Activated CD8-positive, alpha-beta memory T cell treated with anti-CD3 and anti-CD28 coated beads for 4 hours (primary cell): Measurements from ENCODE around the gene PNMA1.

Source experiments
- DNase-seq, 2 donors: peaks; one replicate each; pipeline ENCODE4 v3.0.0-alpha.2; 2020; ENCODE audit warnings: low read depth in 2 of 2

PNMA1 gene

DNA sequence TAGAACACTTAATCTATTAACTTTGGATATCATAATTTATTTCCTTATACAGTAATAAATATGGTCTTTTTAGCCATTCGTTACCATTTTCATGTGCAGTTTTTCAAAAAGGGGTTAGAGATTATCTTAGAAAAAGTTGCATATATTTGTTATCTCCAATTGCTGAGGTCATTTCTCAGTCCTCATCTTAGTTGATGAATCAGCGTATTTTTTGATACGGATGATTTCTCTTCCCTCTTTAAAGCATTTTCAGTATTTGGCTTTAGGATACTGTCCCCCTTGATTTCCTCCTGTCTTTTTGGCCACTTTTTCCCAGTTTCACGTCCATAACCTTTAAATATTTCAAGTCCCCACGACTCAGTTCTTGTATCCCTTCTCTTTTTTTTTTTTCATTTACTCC, 47.6 kb downstream of the PNMA1 start:
- no peak for DNase-seq

DNA sequence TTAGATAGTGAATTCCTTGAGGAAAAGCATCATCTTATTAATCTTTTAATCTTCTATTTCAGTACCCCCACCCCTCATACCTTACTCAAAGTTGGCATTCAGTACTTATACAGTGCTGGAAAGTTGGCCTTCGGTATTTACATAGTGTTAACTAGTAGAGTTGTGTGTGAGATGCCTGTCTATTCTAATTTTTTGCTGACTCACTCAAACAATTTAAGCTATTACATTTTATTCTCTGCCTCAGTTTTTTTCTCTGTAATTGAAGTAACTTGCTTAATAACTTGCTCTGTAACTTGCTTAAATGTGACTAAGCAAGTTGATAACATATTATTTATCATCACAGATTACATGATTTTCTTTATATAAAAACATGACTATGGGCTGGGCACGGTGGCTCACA, 49.1 kb downstream of the PNMA1 start:
- no peak for DNase-seq

DNA sequence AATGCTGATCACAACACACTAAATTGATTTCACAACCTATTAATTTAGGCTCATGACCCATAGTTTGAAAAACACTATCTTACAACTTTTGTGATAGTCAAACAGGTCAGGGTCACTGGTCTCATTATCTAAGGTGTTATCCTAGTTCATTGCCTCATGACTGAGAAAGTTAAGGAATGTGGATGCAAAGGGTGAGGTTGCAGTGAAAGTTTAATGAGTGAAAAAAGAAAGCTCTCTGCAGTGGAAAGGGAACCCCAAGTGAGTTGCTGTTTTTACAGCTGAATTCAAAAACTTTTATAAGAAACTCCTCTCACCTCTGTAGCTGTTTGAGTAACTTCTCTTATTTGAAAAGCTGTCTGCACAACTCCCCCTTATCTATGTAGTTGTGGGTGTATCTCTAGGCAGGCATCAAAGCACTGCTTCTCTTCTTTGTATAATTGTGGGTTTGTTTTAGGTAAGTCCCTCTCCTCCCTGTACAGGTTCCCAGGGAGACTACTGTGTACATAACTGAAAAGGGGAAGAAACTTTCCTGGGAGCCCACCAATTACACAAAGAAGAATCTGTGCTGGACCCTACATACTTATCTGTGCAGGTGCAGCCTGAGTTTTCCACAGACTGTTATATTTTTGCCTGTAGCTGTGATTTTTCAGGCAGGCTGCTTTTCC, 50.5 kb downstream of the PNMA1 start:
- no peak for DNase-seq

DNA sequence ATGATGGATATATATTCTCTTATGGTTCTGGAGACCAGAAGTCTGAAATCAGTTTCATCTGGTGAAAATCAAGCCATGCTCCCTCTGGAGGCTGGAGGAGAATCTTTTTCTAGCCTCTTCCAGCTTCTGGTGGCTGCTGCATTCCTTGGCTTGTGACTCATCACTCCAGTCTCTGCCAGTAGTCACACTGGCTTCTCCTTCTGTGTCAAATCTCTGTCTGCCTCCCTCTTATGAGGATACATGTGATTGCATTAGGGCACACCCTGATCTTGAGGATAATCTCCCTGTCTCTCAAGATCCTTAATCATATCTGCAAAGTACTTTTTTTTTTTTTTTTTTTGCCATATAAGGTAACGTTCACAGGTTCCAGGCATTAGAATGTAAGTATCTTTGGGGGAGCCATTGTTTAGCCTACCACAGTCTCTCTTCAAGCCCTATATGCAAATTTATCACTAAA, 51.7 kb downstream of the PNMA1 start:
- DNase-seq, result no peak

DNA sequence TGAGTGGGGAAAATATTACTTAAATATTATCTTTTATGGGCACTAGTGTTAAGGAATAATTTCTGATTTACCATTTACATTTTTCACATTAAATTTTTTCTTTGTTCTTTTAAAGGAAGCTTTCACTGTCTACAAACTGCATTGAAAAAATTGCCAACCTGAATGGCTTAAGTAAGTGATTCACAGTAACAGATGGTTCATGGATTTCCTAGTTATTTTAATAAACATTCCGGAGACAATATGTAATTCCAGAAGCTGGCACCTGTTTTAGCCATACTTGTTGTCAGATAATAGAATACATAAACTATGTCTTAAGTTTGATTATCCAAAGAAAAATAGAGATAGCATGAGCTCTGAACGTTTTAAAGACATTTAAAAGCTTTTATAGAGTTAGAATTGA, 52.3 kb downstream of the PNMA1 start:
- no peak for DNase-seq
